HG03103 (cell line): ENCODE measurements around the gene IRS2.

Experiments used
- ATAC-seq: cut with Tn5 transposase; IDR thresholded peaks from one replicate; pipeline ENCODE4 v1.9.1; 2021; ENCODE audit warnings: low read depth; ENCODE audit not compliant: unreplicated experiment

IRS2 gene

GRCh38 chr13:109715902-109716301, 70.5 kb downstream of the IRS2 start:
- ATAC-seq, result no peak

GRCh38 chr13:109713681-109714080, 72.7 kb downstream of the IRS2 start:
- ATAC-seq, result no peak

DNA sequence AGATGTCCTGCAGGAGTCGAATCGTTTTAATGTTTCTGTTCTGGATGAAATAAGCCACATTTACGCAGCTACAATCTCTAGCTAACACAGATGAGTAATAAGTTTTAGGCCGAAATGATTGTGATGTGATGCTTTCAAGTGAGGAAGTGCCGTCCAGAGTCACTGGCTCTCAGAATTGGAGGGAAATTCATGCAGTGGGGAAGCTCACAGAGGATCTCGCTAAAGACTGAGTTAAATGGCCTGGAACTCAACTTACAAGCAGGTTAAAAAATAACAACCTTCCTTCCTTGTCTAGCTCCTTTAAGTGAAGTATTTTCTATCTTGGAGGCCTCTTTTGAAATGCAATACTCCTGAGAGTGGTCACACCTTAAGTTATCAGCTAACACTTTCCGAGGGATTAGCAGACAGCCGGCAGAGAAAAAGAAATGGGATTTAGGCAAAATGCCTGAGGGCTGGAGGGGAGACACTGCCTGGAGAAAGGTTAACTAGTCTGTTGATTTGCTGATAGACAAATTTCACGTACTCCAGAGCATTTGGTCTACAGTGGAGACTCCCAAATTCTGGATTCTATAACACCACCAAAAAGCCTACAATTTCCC, 74.2 kb downstream of the IRS2 start:
- no peak for ATAC-seq

- no peak for ATAC-seq
These were observed 78.4 kb downstream of the IRS2 start for GRCh38 chr13:109707742-109708617.

DNA sequence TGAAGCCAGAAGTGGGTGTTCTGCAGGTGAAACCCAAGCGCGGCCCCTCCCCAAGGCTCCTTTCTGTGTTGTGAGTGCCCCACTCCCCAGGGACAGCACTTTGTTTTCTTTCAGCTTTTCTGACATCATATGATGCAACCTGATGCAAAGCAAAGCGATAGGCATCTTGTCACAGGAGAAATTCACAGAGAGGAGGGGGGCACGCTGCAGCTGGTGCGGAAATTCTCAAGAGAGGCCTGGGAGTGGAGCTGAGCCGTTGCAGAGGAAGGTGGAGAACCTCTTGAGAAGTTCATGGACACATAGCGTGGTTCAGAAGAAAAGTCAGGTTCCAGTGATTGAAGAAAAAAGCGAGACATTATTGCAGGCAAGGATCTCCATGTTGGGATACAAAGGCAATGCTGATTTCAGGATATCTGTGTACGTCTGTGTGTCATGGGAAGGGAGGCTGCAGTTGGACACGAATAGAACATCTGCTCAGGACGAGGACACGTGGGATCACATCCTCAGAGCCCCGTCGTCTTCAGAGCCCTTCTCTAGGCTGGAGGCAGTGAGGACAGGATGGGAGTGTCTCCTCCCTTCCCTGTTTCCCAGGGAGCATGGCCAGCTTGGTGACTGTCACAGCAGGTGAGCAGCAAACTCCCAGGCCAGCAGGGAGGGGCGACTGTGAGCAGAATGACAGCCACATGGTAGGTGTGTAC, 79.2 kb downstream of the IRS2 start:
- ATAC-seq, result no peak

DNA sequence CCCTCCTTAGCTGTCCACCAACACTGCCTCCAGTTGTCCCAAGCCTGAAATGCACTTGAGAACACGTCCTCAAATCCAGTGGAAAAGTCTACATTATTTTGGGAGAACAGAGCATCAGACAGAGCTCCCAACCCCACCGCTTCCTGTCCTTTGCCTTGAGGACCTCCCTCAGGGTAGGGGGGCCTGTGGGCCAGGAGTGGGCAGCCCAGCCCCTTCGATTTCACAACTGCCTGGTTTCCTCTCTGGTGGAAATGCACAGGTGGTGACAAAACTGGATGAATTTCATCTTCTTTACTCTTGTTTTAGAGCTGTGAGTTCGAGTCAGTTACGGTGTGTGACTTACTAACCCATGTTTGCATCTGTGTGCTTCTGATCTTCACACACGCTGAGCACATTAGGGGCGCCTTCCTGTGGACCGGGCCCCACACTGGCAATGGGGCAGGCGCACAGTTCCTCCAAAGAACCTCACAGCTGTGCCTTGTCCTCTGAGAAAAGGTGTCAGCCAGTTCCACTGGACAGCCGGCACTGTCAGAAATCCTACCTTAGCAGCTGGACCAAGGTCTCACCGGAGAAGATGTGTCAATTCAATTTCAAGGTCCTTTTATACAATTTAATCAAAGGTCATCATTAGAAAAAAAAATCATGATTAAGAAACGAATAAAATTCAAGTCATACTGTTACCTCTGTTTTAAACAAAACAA, 80.2 kb downstream of the IRS2 start:
- no peak for ATAC-seq

DNA sequence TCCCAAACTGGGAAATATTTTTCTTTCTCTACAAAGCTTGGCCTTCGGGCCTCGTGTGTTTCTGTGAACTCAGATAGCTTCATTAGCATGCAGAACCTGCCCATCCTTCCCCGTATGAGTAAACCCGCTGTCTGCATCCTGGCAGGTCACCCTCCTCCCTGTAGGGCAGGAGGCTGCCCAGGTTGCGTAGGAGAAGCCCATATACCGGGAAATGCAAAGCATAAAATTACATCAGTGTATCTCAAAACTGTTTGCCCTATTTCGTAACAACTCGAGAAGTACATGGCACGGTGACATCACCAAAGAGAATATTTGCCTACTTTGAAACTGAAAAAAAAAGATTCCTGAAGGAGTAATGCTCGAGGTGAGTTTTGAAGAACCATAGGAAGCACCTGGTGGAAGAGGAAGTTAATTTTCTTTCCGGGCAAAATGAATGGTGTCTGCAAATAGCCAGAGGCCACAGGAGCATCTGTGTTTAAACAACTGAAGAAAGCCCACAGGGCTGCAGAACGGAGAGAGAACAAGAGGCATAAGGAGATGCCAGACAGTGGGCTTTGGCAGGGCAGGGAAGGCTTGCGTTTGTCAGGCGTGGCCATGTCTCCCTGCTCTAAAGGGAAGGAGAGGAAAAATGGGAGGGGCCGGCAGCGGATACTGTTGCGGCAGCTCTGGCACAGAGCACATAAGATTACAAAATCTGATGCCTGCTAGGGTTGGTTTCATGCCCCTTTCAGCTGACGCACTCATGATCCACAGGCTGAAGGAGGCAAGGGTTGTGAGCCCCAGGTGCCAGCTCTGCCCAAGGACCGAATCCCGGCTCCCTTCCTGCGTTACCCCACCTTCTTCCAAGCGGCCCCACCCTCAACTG, 81.4 kb downstream of the IRS2 start:
- no peak for ATAC-seq

- no peak for ATAC-seq
These were observed 83.1 kb downstream of the IRS2 start for GRCh38 chr13:109703250-109703649.
